PC-3 (cell line): ENCODE results near the gene TEX53.

ENCODE experiments used
- EZH2 ChIP-seq: fragments of 300-600 bp; sonication (generic); IDR thresholded peaks from one replicate; pipeline ENCODE4 v1.6.1; 2017; ENCODE audit warnings: antibody characterized with exemption, mild to moderate bottlenecking, low read length; ENCODE audit not compliant: unreplicated experiment
- EZH2phosphoT487 ChIP-seq: fragments of 300-600 bp; sonication (generic); IDR thresholded peaks from 2 replicates; pipeline ENCODE4 v1.6.1; 2018; ENCODE audit warnings: mild to moderate bottlenecking, antibody characterized with exemption, low read length, borderline replicate concordance
- TF ChIP-seq, protein P1 (sequence below): fragments of 300-600 bp; sonication (generic); conservative IDR thresholded peaks from 2 replicates; pipeline ENCODE4 v1.5.1; 2017; ENCODE audit warnings: antibody characterized with exemption, low read depth, mild to moderate bottlenecking, low read length

- TF ChIP-seq, protein P1, sequence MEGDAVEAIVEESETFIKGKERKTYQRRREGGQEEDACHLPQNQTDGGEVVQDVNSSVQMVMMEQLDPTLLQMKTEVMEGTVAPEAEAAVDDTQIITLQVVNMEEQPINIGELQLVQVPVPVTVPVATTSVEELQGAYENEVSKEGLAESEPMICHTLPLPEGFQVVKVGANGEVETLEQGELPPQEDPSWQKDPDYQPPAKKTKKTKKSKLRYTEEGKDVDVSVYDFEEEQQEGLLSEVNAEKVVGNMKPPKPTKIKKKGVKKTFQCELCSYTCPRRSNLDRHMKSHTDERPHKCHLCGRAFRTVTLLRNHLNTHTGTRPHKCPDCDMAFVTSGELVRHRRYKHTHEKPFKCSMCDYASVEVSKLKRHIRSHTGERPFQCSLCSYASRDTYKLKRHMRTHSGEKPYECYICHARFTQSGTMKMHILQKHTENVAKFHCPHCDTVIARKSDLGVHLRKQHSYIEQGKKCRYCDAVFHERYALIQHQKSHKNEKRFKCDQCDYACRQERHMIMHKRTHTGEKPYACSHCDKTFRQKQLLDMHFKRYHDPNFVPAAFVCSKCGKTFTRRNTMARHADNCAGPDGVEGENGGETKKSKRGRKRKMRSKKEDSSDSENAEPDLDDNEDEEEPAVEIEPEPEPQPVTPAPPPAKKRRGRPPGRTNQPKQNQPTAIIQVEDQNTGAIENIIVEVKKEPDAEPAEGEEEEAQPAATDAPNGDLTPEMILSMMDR = no peak
- TF ChIP-seq EZH2 = no peak
- TF ChIP-seq EZH2phosphoT487 = no peak
Observed at GRCh38 chr9:114666851-114667250, 9.2 kb upstream of the TEX53 start.
